Activated CD4-positive, alpha-beta T cell treated with anti-CD3 and anti-CD28 coated beads, Interleukin-2, amount 50 U/mL, for 1 hour (primary cell): ENCODE data around the gene TEX101.
"Not testable (repeated sequence)": the region's sequence is repeated elsewhere in the genome, so short reads cannot be mapped to it uniquely, and the experiment has no call there.

Experiments used
- DNase-seq: peaks from one replicate; pipeline ENCODE4 v3.0.0-alpha.2; 2020

The TEX101 gene

DNA sequence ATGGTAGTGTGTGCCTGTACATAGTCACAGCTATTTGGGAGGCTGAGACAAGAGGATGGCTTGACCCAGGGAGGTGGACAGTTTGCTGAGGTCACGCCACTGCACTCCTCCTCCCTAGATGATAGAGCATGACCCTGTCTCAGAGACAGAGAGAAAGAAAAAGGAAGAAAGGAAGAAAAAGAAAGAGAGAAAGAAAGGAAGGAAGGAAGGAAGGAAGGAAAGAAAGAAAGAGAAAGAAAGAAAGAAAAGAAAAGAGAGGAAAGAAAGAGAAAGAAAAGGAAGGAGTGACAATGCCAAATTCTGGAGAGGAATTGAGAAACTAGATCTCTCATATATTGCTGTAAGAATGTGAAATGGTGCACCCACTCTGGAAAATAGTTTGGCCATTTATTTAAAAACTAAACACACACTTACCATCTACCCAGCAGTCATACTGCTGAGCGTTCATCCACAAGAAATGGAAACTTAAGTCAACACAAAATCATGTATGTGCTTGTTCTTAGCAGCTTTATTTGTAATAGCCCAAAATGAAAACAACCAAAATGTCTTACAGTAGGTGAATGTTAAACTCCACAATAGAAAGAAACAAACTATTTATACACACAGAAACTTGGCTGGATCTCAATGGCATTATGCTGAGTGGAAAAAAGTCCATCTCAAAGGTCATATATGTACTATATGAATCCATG lies 7.5 kb downstream of the TEX101 start:
- DNase-seq, result no peak

DNA sequence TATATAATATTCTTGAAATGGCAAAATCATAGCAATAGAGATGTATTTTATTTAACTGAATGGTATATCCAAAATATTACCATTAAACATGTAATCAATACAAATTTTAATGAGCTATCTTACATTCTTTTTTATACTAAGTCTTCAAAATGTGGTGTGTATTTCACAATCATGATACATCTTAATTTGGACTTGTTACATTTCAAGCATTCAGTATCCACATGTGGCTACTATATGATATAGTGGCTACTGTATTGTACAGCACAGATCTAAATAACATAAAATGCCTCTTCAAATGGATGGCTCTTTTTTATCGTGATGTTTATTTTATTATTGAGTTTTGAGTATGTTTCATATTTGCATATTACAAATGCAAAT lies 8.0 kb downstream of the TEX101 start:
- no peak for DNase-seq

DNA sequence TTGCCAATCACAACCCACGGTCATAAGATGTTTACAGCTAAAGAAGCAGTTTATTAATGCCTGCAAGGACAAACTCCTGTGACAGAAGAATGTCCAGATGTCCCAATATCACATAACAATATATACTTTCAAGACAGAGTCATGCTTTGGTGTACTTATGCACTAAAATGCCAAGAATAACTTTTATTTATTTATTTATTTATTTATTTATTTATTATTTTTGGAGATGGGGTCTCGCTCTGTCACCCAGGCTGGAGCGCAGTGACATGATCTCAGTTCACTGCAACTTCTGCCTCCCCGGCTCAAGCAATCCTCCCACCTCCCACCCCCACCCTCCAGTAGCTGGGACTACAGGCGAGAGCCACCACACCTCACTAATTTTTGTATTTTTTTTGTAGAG lies 9.1 kb downstream of the TEX101 start:
- no peak for DNase-seq

DNA sequence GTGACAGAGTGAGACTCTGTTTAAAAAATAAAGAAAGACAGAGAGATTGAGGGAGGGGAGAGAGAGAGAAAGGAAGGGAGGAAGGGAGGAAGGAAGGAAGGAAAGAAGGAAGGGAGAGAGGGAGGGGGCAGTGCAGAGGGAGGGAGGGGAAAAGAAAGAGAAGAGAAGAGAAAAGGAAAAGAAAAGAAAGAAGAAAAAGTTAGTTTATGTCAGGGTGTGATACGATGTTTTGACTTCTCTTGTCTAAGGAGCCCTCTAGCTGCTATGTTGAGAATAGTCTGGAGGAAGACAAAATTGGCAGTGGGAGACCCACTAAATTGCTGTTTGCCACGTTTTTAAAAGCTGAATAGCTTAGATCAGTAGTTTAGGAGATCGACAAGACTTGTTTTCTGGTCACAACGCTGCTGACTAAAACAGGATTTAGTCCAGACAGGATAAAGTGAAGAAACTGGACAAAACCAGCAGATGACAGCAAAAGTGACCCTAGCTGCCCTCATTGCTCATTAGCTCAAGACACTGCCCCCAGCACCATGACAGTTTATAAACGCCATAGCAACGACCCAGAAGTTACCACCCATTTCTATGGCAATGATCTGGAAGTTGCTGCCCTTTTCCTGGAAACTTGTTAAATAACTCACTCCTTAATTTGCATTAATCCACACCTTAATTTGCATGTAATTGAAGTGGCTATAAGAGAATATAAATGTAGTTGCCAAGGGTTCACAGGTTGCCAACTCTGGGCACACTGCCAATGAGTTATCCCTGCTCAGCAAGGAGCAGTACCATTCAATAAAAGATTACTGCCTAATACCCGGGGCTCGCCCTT lies 11.1 kb downstream of the TEX101 start:
- DNase-seq, result no peak

DNA sequence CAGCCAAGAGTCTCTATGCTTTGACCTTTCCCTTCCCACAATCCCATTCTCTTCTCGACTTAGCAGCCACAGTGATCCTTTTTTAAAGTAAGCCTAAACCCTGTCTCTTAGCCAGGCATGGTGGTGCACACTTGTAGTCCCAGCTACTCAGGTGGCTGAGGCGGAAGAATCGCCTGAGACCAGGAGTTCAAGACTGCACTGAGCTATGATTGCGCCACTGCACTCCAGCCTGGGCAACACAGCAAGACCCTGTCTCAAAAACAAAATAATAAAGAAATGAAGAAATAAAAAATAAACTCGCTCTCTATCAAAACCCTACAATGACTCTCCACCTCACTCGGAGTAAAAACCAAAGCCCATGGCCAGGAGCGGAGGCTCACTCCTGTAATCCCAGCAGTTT lies 14.7 kb downstream of the TEX101 start:
- DNase-seq, result no peak

DNA sequence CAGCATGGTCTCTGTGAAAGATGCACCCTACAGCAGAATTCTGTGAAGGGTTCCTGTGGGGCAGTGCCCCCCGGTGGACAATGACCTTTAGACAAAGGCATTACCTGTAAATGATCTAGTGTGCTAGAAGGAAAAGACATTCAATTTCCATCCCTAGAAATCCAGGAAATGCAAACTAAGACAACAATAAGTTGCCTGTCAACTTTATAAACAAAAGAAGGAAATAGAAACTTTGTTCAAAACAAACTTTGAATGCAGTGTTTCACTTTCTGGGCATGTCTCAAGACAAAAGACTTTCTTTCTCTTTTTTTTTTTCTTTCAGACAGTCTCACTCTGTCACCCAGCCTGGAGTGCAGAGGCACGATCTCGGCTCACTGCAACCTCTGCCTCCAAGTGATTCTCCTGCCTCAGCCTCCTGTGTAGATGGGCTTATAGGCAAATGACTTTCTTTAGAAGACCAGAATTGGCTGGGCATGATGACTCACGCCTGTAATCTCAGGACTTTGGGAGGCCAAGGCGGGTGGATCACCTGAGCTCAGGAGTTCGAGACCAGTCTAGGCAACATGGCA lies 15.5 kb downstream of the TEX101 start:
- DNase-seq, result no peak

DNA sequence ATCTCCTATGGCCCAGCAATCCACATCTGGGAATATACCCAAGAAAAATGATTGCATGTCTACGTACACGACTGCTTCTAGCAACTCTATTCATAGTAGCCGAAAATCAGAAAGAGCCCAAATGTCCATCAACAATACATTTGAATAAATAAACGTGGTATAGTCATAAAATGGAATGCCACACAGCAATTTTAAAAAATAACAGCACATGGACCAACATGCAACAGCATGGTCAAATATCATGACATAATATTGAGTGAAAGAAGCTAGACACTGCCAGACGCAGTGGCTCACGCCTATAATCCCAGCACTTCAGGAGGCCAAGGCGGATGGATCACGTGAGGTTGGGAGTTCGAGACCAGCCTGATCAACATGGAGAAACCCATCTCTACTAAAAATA lies 16.3 kb downstream of the TEX101 start:
- no peak for DNase-seq

DNA sequence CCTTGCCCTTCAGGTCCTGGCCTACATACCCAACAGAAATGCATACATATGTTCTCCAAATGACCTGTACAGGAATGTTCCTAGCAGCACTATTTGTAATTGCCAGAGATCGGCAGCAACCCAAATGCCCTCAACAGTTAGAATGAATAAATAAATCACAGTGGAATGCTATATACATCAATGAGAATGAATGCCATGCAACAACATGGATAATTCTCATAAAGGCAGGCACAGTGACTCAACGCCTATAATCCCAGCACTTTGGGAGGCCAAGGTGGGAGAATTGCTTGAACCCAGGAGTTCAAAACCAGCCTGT lies 18.6 kb downstream of the TEX101 start:
- DNase-seq, result no peak

DNA sequence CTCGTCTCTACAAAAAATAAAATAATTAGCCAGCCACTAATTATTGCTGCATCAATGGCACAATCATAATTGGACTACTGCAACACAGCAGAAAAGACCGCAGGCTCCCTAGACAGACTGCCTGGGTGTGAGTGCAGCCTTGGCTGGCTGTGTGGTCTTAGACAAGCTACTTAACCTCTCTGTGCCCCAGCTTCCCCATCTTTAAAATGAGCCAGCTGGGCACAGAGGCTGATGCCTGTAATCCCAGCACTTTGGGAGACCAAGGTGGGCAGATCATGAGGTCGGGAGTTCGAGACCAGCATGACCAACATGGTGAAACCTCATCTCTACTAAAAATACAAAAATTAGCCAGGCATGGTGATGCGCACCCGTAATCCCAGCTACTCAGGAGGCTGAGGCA lies 19.0 kb downstream of the TEX101 start:
- DNase-seq, result no peak

DNA sequence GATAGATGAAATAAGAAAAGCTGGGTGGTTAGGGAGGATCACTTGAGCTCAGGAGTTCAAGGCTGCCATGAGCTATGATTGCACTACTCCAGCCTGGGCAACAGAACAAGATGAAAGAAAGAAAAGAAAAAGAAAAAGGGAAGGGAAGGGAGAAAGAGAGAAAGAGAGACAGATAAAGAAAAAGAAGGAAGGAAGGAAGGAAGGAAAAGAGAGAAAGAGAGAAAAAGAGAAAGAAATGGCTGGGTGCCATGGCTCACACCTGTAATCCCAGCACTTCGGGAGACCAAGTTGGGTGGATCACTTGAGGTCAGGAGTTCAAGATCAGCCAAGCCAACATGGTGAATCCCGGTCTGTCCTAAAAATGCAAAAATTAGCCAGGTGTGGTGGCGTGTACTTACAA lies 21.1 kb downstream of the TEX101 start:
- no peak for DNase-seq

DNA sequence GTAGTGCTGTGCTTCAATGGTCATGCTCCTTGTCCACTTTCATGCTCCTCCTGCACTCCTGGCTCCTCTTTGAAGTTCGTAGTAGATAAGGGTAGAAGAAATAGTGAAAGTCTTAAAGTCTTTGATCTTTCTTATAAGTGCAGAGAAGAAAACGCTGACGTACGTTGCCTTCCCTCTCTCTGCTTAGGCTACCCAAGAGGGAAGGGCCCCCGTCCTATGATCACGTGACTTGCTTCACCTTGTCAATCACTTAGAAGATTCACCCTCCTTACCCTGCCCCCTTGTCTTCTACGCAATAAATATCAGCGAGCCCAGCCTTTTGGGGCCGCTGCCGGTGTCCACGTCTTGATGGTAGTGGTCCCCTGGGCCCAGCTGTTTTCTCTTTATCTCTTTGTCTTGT lies 22.6 kb downstream of the TEX101 start:
- not testable (repeated sequence) for DNase-seq

DNA sequence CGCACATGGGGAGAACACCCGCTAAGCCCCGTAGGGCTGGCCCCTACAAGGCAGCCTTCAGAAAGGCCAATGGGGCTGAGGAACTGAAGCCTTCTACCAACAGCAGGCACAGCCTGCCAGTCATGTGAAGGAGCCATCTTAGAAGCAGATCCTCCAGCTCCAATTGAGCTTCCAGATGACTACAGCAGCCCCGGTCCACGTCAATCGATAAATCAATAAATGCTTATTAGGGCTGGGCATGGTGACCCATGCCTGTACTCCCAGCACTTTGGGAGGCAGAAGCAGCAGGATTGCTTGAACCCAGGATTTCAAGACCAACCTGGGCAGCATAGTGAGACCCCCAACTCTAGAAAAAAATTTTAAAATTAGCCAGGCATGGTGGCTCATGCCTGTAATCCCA lies 23.0 kb downstream of the TEX101 start:
- DNase-seq, result no peak

DNA sequence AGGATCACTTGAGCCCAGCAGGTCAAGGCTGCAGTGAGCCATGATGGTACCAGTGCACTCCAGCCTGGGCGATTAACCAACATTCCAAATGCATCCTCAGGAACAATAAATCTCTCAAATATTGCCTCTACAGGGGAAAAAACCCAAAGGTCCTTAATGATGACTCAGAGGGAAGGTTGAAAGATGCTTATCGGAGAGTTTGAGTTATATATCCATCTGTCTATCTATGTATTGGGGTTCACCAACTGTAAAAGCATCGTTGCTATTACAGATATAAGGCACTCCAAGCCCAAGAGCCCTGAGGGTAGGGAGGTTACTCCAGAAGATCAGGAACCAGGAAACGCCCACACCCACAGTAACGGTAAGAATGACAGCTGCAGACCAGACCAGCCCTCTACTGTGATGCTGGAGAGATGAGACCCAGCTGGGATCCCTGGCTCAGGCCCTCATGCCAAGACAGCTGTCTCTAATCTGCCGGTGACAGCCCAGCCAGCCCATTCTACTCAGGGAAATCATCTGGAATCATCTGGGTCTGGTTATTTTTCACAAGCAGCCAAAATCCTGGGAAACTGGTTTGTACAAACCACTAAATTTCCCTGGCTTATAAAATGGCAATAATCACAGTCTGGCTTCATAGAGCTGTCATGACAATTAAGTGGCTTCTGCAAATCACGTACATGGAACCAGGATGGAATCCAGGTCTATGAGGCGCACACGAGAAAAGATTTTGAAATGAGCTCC lies 23.8 kb downstream of the TEX101 start:
- DNase-seq, result peak; percentile 18

DNA sequence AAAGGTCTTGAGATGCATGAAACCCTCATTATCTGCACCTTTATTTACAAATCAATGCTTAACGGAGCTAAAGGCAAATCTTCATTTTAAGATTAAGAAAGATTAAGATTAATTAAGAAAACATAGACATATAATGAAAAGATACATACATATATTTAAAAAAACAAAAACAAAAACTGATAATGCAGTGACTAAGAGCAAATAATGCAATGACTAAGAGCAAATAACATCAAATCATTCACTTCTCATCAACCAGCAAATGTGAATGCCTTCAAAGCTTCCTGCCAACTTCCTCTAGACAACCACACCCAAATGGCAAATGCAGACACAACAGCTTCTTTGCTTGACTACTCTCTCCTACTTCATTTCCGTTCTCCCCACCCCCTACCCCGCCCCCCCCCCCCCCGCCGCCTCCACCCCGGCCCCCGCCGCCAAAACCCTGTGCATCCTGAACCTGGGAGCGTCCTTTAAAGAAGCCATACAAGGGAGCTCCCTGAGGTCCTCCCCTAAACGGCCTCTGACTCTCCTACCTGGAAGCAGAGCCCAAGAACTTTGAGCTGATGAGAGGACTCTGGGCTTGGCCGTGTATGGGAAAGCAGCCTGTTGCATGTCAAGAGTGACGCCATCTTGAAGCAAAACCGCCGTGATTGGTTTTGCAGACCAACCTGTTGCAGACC lies 24.5 kb downstream of the TEX101 start:
- DNase-seq, result peak; percentile 40

DNA sequence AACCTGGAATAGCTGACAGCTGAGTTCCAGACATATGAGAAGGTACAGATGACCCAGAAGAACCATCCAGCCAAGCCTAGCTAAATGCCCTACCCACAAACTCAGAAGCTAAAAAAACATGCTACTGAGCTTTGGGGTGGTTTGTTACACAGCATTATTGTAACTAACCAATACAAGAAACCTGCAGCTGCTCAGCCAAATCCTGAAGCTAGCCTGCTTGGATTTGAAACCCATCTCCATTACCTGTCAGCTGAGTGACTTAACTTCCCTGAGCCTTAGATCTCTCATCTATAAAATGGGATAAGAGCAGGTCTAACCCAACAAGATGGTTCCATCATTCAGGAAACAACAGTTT lies 25.0 kb downstream of the TEX101 start:
- DNase-seq, result no peak

DNA sequence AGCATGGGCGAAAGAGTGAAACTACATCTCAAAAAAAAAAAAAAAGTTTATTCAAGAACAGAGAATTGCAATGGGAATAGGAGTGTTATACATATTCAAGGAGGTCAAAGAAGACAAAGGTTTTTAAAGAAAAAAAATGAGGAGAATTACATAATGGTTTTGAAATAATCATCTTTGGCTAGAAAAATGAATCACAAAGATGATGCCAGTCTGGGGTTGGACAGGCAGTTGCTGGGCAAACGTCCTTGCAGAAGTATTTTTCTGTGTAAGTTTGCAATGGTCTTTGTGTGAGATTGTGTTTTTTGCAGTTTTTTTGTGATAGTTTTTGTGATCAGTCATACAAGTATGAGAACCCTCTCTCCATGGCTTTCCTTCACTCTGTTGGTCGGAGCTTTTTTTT lies 27.0 kb downstream of the TEX101 start:
- no peak for DNase-seq

DNA sequence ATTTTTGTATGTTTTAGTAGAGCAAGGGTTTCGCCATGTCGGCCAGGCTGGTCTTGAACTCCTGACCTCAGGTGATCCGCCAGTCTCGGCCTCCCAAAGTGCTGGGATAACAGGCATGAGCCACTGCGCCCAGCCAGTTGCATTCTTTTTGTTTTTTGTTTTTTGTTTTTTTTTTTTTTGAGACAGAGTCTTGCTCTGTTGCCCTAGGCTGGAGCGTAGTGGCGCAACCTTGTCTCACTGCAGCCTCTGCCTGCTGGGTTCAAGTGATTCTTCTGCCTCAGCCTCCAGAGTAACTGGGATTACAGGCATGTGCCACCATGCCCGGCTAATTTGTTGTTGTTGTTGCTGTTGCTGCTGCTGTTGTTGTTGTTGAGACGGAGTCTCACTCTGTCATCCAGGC lies 29.4 kb downstream of the TEX101 start:
- DNase-seq, result not testable (repeated sequence)

DNA sequence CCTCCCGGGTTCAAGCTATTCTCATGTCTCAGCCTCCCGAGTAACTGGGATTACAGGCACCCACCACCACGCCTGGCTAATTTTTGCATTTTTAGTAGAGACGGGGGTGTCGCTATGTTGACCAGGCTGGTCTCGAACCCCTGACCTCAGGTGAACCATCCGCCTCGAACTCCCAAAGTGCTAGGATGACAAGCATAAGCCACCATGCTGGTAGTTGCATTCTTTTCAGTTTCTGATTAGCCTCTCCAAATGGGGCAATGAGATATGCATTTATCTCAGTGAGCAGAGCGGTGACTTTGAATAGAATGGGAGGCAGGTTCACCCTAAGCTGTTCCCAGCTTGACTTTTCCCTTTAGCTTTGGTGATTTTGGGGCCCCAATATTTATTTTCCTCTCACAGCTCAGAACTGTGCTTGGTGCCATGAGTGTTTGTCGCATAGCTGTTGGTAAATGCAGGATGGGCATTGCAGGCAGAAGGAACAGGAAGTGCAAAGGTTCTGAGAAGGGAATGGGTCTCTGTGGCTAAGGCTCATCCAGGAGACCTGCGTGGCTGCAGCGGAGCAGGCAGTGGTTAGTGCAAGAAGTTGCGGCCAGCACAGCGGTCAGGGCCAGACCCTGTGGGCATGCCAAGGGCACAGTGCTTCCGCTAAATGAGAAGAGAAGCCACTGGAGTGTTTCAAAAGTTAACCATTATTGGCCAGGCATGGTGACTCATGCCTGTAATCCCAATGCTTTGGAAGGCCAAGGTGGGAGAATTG lies 30.0 kb downstream of the TEX101 start:
- no peak for DNase-seq

DNA sequence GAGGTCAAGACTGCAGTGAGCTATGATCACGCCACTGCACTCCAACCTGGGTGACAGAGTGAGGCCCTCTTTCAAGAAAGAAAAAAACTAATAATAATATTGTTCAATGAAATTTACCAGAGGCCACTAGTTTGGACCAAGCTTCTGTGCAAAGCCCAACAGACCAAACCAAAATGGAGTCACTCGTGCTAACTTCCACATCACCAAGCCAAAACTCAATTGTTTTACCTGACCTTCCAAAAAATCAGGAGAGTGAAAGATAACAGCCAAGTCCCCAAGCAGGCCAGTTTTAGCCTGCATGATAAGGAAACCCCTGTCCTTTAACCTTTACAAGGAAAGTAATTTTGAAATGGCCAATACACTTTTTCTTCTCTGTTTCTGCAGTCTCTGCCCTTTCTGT lies 30.7 kb downstream of the TEX101 start:
- DNase-seq, result no peak

DNA sequence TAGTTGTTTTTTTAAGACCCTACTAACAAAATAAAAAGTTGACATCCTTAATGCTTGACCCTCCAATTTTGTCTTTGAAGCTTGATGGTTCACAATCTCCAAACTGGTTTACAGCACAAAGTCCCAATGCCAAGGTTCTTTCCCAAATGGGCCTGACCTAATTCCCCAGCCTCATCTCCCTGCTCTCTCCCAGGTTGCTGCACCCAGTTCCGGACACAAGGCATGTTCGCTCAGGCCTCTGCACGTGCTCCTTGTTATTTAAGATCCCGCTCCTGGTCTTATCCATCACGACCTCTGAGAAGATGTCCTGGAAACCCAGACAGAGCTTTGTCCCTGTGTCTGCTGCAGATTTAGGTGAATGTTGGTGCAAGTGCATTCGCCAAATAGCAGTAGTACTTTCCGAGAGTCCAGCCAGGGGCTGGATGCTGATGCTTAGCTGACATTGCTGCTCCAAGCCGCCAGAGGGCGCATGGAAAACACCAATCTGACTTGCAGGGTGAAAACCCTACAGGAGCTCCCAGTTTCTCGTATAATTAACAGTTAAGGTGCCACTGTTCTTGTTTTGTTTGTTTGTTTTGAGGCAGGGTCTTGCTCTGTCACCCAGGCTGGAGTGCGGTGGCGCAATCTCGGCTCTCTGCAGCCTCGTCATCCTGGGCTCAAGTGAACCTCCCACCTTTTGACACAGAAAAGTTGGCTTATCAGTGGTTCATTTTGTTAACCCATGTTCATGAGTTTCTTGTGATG lies 32.2 kb downstream of the TEX101 start:
- peak; percentile 84 for DNase-seq

DNA sequence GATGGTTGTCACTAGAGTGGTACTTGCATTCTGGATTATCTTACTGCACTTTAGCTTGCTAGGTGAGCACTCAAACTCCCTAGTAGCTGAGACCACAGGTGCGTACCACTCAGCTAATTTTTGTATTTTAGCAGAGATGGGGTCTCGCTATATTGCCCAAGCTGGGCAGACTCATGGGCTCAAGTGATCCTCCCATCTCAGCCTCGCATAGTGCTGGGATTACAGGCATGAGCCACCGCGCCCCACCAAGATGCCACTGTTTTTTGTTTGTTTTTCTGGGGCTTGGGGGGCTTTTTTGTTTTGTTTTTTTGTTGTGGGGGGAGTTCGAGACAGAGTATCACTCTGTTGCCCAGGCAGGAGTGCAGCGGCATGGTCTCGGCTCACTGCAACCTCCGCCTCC lies 33.0 kb downstream of the TEX101 start:
- DNase-seq, result no peak

DNA sequence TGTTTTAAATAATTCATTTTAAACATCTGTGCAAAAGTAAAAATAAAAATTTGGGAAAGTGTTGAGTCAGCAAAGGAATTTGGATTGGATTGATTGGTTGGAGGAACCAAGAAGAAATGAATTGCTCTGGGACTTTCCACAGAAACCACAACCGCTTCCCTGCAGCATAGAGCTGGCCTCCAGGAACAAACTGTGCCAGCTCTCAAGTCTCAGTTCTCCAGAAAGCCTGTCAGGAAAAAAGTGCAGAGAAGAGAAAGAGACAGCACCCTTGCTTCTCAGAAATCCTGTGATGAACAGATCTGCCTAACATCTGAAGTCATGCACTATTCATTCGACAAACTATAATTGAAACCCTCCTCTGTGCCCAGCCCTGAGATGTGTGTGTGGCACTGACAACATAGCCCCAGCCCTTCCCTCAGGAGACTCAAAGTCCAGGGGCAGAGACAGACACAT lies 35.9 kb downstream of the TEX101 start:
- no peak for DNase-seq
